Kidney (tissue), 14 donors: ENCODE results near the gene HAUS3. TPM values are rescaled to one million over a fixed set of nuclear protein-coding genes. Genes with fewer than 3 reads are reported as not detected.
A peak's percentile ranks its signal among the peaks of the same experiment; 100 is the strongest.

ENCODE experiments used
- DNase-seq, 5 donors: peaks; one replicate each; pipeline ENCODE4 v3.0.0-alpha.2; 2013 to 2020
- FAIRE-seq: peaks from 2 replicates; lab custom pipeline; 2012; peaks lifted over from hg19 to GRCh38; lab: Jason Lieb, UNC
- H3K27ac ChIP-seq, 2 donors: one replicate each; pipeline ENCODE4 v1.7.0; 2013; ENCODE audit warnings: low read depth in 2 of 2, low read length in 2 of 2, inconsistent platforms in 1 of 2
- H3K27me3 ChIP-seq: one replicate; pipeline ENCODE4 v1.7.1; 2013; ENCODE audit warnings: low read length, inconsistent platforms; ENCODE audit not compliant: control insufficient read depth, insufficient read depth
- H3K36me3 ChIP-seq, 3 donors: one replicate each; pipeline versions ENCODE4 v1.7.0 to v1.7.1; 2013; ENCODE audit warnings: low read length in 3 of 3, control low read depth in 1 of 3, inconsistent platforms in 1 of 3; ENCODE audit not compliant: insufficient read depth in 3 of 3, control insufficient read depth in 2 of 3
- H3K4me1 ChIP-seq, 3 donors: one replicate each; pipeline versions ENCODE4 v1.7.0 to v1.7.1; 2013; ENCODE audit warnings: low read length in 3 of 3, inconsistent platforms in 1 of 3, low read depth in 1 of 3; ENCODE audit not compliant: control insufficient read depth in 2 of 3, insufficient read depth in 2 of 3
- H3K4me3 ChIP-seq, 3 donors: one replicate each; pipeline versions ENCODE4 v1.7.0 to v1.8.1; 2013; ENCODE audit warnings: low read length in 3 of 3, control low read depth in 1 of 3, inconsistent platforms in 1 of 3
- H3K9ac ChIP-seq, 3 donors: one replicate each; pipeline versions ENCODE4 v1.7.0 to v1.7.1; 2013; ENCODE audit warnings: low read length in 3 of 3, control low read depth in 1 of 3, inconsistent platforms in 1 of 3
- H3K9me3 ChIP-seq, 3 donors: one replicate each; pipeline versions ENCODE4 v1.7.0 to v1.7.1; 2013; ENCODE audit warnings: low read length in 3 of 3, control low read depth in 1 of 3, inconsistent platforms in 1 of 3; ENCODE audit not compliant: control insufficient read depth in 2 of 3, insufficient read depth in 1 of 3
- intact Hi-C: fragments of 100-400 bp; cut with DNase I; formaldehyde crosslinking; loops from one replicate; pipeline ENCODE4 v1.11.1; 2022
- polyA plus RNA-seq: library from polyadenylated mRNA; stranded (reverse); fragments of 350-450 nt; fragmentation: Illumina TruSeq; extraction: RNeasy Lipid Tissue Mini Kit (QIAGEN cat#74804); gene quantifications from one replicate; pipeline ENCODE4 v1.2.3, GENCODE V29; 2014; ENCODE audit warnings: low read depth, low replicate concordance; ENCODE audit not compliant: insufficient read depth
- total RNA-seq: library from RNA; stranded (reverse); fragmentation: NEBNext Ultra II Directional; extraction: Animal tissue kit (Norgen Biotek cat#: 25700); gene quantifications from one replicate; pipeline ENCODE4 v1.2.1, GENCODE V29; 2021
- TF ChIP-seq, protein P1 (sequence below): IDR thresholded peaks from 3 replicates; pipeline ENCODE4 v1.5.1; 2012; ENCODE audit warnings: mild to moderate bottlenecking, moderate library complexity, borderline replicate concordance; ENCODE audit not compliant: insufficient read depth; ENCODE audit errors: extremely low read depth
- donor health status: control.
- donor health status: control.
- donor health status: control.
- donor health status: control.
- donor health status: control.
- donor health status: DM: yes; HTN: yes; CAD: no.
- donor health status: Normal renal cell carcinoma (clear cell type).

HAUS3 gene
- total and polyA plus RNA-seq, 2 donors from 2014 or later = 4.1 to 12.1 TPM

DNA sequence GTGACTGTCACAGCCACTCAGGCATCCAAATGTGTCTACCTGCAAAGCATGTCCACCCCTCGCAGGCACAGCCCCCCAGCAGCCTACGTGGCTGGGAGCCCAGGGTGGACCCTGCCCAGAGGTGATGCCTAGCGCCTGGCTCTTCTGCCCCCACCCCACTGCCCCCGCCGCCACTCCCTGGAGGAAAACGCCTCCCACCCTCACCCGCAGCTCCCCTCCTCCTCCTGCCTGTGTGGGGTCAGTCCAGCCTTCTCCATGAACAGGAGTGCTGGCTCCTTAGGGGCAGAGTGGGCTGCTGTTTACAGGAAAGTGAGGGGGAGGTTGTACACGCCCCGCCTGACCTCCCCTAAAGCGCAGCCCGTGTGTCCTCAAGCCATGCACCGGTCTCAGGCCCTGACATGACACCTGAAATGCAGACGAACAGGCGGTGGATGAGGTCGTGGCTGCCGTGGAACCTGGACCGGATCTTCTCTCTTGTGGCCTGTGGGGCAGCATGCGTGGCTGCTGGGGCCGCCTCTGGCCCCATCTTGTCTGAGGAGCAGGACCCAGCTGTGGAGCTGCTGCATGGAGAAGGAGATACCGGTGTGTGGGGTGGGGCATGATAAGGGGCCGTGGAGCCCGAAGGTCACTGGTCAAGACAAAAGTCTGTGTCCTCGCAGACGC, 31.9 kb upstream of the HAUS3 start:
- no peak overlapping the region for H3K9ac ChIP-seq
- intact Hi-C loops = no loop called here
- TF ChIP-seq, protein P1, sequence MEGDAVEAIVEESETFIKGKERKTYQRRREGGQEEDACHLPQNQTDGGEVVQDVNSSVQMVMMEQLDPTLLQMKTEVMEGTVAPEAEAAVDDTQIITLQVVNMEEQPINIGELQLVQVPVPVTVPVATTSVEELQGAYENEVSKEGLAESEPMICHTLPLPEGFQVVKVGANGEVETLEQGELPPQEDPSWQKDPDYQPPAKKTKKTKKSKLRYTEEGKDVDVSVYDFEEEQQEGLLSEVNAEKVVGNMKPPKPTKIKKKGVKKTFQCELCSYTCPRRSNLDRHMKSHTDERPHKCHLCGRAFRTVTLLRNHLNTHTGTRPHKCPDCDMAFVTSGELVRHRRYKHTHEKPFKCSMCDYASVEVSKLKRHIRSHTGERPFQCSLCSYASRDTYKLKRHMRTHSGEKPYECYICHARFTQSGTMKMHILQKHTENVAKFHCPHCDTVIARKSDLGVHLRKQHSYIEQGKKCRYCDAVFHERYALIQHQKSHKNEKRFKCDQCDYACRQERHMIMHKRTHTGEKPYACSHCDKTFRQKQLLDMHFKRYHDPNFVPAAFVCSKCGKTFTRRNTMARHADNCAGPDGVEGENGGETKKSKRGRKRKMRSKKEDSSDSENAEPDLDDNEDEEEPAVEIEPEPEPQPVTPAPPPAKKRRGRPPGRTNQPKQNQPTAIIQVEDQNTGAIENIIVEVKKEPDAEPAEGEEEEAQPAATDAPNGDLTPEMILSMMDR = no peak
- no peaks in the 10 kb centered on the region for H3K9me3 ChIP-seq
- no peak overlapping the region for H3K4me3 ChIP-seq
- no peaks in the 10 kb centered on the region for H3K4me1 ChIP-seq
- H3K27me3 ChIP-seq = no peaks in the 10 kb centered on the region
- peaks cover 0 to 2% (median 0%) of the 10 kb centered on the region in 3 donors for H3K36me3 ChIP-seq
- no peak for FAIRE-seq
- DNase-seq = peak in 1 of 5 donors; percentile 41
- H3K27ac ChIP-seq = no peak overlapping the region

DNA sequence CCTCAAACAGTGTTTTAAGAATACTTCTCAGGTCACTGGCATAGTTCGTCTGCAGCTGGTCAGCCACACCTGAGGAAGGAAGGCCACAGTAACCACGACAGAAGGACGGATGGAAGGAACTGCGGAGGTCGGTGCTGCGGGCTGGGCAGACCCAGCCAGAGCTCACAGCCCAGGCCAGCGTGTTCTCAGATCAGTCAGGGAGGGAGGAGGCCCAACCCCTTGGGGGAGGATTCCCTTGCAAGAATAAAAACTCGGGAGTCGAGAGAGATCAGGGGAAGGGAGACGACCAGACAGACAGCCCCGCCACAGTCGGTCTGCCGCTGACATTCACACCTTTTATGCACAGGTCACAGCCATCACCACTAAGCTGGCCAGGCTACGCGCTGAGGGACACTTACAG, 31.3 kb upstream of the HAUS3 start:
- H3K27me3 ChIP-seq = no peaks in the 10 kb centered on the region
- intact Hi-C loops = no loop called here

DNA sequence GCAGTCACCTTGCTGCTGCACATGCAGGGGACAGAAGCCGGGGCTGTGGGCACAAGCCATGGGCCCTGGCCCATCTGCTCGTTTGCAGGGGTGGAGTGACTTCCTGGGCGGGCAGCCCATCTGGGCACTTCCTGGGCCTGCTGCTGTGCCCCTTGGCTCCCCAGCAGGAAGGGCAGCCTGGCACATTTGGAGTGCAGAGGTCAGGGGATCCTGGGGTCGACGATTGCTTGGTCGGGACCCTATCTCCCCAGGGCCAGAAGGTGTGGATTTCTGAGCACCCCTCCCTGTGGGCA, 30.9 kb upstream of the HAUS3 start:
- TF ChIP-seq, protein P1 = no peak
- Histone ChIP-seq H3K36me3 (peaks cover 0 to 2% (median 0%) of the 10 kb centered on the region in 3 donors), H3K9me3 (no peaks in the 10 kb centered on the region), H3K4me3 (no peak overlapping the region), H3K4me1 (no peaks in the 10 kb centered on the region), H3K27me3 (no peaks in the 10 kb centered on the region), H3K9ac (no peak overlapping the region), H3K27ac (no peak overlapping the region)
- no peak for FAIRE-seq
- intact Hi-C loops = no loop called here
- no peak for DNase-seq

More for the DNA sequence above, 31.3 kb upstream of the HAUS3 start:
- TF ChIP-seq, protein P1 = no peak
- FAIRE-seq = no peak
- Histone ChIP-seq H3K36me3 (peaks cover 0 to 2% (median 0%) of the 10 kb centered on the region in 3 donors), H3K4me3 (no peak overlapping the region), H3K9ac (no peak overlapping the region), H3K27ac (no peak overlapping the region), H3K9me3 (no peaks in the 10 kb centered on the region), H3K4me1 (no peaks in the 10 kb centered on the region)
- peak in 1 of 5 donors; percentile 49 for DNase-seq
